Measurements from ENCODE around the gene FAM131C.

FAM131C gene

GRCh38 chr1:16014509-16015482 lies 58.7 kb downstream of the FAM131C start:
- no peak for DNase-seq

- DNase-seq: no peak
Observed at GRCh38 chr1:16013908-16014258, 59.6 kb downstream of the FAM131C start.

- no peak for DNase-seq
Observed at GRCh38 chr1:16013220-16013907, 60.1 kb downstream of the FAM131C start.

- no peak for DNase-seq
Observed at GRCh38 chr1:16012590-16013219, 60.7 kb downstream of the FAM131C start.

- DNase-seq: no peak
Observed at GRCh38 chr1:16011936-16012589, 61.4 kb downstream of the FAM131C start.

- DNase-seq: no peak
Observed at GRCh38 chr1:16010837-16011236, 62.6 kb downstream of the FAM131C start.

GRCh38 chr1:16009678-16010077 lies 63.8 kb downstream of the FAM131C start:
- no peak for DNase-seq

GRCh38 chr1:16009030-16009460 lies 64.4 kb downstream of the FAM131C start:
- no peak for DNase-seq
